HepG2 (cell line): ENCODE data around the gene SLC9A5. TPM values are rescaled to one million over a fixed set of nuclear protein-coding genes. Genes with fewer than 3 reads are reported as not detected.

Source experiments
- NFYC ChIP-seq: IDR thresholded peaks from 2 replicates; pipeline ENCODE4 v1.6.1; 2016; ENCODE audit warnings: missing genetic modification reagents, missing compliant biosample characterization
- polyA plus RNA-seq, 8 experiments: library from polyadenylated mRNA; depleted of rRNA in 3 of 8; stranded (reverse) in 7 of 8; unstranded in 1 of 8; fragments of >200 nt; fragmentation: Illumina TruSeq in 4 of 8; extraction: Trizol in 4 of 8; gene quantifications; 2 replicates each; pipeline versions ENCODE4 v1.2.1 to v1.2.3, GENCODE V29; 2011 to 2016; ENCODE audit warnings: low read depth in 4 of 8, missing spikeins in 1 of 8, mixed read lengths in 1 of 8; ENCODE audit not compliant: insufficient read depth in 1 of 8
- total RNA-seq, 5 experiments: library from RNA; depleted of rRNA; stranded (reverse); fragments of >200 nt; fragmentation: Illumina TruSeq; extraction: Trizol; gene quantifications; 2 replicates each; pipeline ENCODE4 v1.2.3, GENCODE V29; 2016; ENCODE audit warnings: low read depth in 1 of 5
- TF ChIP-seq, protein P1 (sequence below): sonication (generic); formaldehyde crosslinking; IDR thresholded peaks from 2 replicates; pipeline ENCODE4 v1.4.0; 2020; ENCODE audit warnings: missing genetic modification reagents
- TF ChIP-seq, protein P2 (sequence below): sonication (generic); formaldehyde crosslinking; IDR thresholded peaks from 2 replicates; pipeline ENCODE4 v1.4.0; 2020; ENCODE audit warnings: mild to moderate bottlenecking, missing genetic modification reagents
- TF ChIP-seq, protein P3 (sequence below): sonication (generic); formaldehyde crosslinking; IDR thresholded peaks from 2 replicates; pipeline ENCODE4 v1.5.0; 2020; ENCODE audit warnings: missing genetic modification reagents

The SLC9A5 gene
- total and polyA plus RNA-seq, 2 of the 13 experiments (the other 11 are each of a cell fraction or from before 2014, with no cell fraction given): 0.58 to 1.4 TPM

DNA sequence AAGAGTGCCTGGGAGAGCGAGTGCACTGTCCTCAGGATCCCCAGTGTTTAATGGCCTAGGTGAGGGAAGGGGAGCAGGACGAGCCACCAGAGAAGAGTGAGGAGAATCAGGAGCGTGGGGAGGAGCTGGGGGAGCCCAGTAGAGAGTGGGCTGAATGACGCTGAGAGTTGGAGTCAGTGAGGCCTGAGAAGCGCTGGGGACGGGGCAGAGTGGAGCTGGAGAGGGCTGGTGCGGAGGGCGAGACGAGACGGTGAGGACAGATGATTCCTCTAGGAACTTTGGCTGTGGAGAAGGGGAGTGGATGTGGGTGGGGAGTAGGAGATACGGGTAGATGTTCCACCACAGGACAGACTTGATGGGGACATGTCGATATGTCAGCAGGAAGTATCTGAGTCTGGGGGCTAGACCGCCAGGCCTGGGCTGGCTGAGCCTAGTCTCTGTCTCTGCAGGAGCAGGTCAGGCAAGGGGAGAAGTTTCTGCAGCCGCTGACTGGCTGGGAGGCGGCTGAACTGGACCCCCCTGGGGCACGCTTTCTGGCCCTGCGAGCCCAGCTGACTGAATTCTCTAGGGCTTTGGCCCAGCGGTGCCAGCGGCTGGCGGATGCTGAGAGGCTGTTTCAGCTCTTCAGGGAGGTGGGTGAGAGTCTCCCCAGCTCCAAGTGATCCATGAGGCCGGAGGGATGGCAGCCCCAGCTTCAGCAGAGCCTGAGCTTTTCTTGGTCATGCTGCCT lies 35.2 kb downstream of the SLC9A5 start (continued):
- TF ChIP-seq, protein P1, sequence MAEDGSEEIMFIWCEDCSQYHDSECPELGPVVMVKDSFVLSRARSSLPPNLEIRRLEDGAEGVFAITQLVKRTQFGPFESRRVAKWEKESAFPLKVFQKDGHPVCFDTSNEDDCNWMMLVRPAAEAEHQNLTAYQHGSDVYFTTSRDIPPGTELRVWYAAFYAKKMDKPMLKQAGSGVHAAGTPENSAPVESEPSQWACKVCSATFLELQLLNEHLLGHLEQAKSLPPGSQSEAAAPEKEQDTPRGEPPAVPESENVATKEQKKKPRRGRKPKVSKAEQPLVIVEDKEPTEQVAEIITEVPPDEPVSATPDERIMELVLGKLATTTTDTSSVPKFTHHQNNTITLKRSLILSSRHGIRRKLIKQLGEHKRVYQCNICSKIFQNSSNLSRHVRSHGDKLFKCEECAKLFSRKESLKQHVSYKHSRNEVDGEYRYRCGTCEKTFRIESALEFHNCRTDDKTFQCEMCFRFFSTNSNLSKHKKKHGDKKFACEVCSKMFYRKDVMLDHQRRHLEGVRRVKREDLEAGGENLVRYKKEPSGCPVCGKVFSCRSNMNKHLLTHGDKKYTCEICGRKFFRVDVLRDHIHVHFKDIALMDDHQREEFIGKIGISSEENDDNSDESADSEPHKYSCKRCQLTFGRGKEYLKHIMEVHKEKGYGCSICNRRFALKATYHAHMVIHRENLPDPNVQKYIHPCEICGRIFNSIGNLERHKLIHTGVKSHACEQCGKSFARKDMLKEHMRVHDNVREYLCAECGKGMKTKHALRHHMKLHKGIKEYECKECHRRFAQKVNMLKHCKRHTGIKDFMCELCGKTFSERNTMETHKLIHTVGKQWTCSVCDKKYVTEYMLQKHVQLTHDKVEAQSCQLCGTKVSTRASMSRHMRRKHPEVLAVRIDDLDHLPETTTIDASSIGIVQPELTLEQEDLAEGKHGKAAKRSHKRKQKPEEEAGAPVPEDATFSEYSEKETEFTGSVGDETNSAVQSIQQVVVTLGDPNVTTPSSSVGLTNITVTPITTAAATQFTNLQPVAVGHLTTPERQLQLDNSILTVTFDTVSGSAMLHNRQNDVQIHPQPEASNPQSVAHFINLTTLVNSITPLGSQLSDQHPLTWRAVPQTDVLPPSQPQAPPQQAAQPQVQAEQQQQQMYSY: no peak
- TF ChIP-seq, protein P2, sequence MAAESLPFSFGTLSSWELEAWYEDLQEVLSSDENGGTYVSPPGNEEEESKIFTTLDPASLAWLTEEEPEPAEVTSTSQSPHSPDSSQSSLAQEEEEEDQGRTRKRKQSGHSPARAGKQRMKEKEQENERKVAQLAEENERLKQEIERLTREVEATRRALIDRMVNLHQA (CRISPR knock-in tag): no peak
- TF ChIP-seq, protein P3, sequence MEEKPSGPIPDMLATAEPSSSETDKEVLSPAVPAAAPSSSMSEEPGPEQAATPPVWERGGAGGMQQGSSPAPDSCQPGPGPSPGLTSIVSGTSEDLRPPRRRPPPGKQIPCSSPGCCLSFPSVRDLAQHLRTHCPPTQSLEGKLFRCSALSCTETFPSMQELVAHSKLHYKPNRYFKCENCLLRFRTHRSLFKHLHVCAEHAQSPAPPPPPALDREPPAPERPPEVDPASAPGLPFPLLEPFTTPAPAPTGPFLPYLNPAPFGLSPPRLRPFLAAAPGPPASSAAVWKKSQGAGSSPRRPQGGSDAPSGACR (CRISPR knock-in tag): no peak
- no peak for TF ChIP-seq NFYC
